Sciatic nerve (tissue), 2 donors: ENCODE results near the gene PRCC. TPM values are rescaled to one million over a fixed set of nuclear protein-coding genes. Genes with fewer than 3 reads are reported as not detected.

Source experiments
- ATAC-seq: fragments of 200-7000 bp; cut with Tn5 transposase; one replicate; pipeline ENCODE4 v1.9.1; 2020; ENCODE audit warnings: mild to moderate bottlenecking, moderate library complexity
- DNase-seq: peaks from one replicate; pipeline ENCODE4 v3.0.0-alpha.2; 2020; ENCODE audit warnings: low spot score
- intact Hi-C: fragments of 100-400 bp; cut with DNase I; formaldehyde crosslinking; loops from one replicate; pipeline ENCODE4 v1.14.2; 2022
- total RNA-seq: library from RNA; stranded (reverse); fragmentation: NEBNext Ultra II Directional; extraction: Animal tissue kit (Norgen Biotek cat#: 25700); gene quantifications from one replicate; pipeline ENCODE4 v1.2.1, GENCODE V29; 2021
- donor health status: DM: no; HTN: no; CAD: no.
- donor health status: DM: no; HTN: no; CAD: no.

PRCC gene, protein sequence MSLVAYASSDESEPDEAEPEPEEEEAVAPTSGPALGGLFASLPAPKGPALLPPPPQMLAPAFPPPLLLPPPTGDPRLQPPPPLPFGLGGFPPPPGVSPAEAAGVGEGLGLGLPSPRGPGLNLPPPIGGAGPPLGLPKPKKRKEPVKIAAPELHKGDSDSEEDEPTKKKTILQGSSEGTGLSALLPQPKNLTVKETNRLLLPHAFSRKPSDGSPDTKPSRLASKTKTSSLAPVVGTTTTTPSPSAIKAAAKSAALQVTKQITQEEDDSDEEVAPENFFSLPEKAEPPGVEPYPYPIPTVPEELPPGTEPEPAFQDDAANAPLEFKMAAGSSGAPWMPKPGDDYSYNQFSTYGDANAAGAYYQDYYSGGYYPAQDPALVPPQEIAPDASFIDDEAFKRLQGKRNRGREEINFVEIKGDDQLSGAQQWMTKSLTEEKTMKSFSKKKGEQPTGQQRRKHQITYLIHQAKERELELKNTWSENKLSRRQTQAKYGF
- total RNA-seq = 52.8 TPM

DNA sequence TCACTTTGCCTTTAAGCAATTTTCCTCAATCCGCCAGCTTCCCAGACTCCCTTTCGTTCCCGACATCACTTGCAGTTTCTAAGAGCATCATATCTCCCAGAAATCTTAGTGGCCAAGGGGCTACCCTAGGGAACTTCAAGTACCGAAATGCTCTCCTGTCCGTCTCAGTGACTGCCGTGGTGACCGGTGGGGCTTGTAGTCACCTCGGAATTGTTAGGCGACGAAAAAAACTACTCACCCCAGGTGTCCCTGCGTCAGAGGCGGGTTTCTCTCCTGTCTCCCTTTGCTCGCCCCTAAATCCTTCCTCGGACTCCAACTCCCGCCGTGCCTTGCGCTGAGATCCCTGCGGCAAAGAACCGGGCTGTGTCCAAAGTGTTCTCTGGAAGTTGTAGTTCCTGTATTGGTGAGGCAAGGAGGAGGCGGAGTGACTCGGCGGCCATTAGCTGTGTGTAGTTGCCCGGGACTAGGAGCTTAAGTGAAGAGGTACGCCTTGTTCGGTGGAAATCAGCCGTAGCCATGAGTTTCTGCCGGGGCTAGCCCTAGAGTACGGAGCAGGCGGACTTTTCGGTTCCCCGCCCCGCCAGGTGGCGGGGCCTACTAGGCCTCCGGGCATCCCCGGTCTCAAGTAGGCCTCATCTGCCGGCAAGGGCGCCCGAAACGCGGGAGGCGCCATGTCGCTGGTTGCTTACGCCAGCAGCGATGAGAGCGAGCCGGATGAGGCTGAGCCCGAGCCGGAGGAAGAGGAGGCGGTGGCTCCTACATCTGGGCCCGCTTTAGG, at the start of gene PRCC:
Gene PRCC, plus strand, starts transcription at position 435 of the 778 bp plus-strand sequence. Its CDS starts 237 bp downstream, at position 672.
- intact Hi-C loops = no loop called here
- peak; percentile 97 for DNase-seq
- peak; percentile 98 for ATAC-seq

DNA sequence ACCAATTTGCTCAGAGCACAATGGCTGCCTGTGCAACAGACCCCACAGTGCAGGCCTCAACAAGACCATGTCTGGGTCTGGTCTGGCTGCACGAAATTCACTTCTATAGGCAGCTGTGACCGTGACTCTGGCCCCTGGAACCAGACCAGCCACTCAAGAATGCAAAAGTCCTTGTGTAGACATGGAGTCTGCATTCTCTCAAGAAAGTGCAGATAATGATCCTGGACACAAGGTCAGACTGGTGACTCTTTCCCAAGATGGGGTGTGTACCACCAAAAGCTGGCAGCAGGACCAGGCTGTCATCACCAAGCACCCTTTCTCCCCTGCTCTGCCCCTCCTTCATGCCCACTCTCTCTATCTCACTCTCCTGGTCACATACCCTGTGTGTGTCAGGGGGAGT, 46.2 kb upstream of the PRCC start:
- intact Hi-C loops = no loop called here
- DNase-seq (no peak), ATAC-seq (no peak)

DNA sequence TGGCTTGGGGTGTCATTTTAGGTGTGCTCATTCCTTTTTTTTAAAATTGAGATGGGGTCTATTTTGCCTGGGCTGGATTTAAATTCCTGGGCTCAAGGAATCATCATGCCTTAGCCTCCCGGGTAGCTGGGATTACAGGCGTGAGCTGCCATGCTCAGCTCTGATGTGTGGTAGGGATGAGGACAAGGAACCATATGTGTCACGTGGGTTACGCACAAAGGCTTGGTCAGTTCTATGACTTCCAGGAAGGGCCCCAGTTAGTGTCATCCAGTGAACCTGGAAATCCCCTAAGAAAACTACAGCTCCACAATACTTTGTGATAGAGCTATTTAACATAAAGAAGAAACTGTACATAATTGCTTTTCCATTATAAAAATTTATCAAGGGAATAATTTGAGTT, 45.8 kb upstream of the PRCC start:
- DNase-seq (no peak), ATAC-seq (no peak)
- intact Hi-C loops = no loop called here

DNA sequence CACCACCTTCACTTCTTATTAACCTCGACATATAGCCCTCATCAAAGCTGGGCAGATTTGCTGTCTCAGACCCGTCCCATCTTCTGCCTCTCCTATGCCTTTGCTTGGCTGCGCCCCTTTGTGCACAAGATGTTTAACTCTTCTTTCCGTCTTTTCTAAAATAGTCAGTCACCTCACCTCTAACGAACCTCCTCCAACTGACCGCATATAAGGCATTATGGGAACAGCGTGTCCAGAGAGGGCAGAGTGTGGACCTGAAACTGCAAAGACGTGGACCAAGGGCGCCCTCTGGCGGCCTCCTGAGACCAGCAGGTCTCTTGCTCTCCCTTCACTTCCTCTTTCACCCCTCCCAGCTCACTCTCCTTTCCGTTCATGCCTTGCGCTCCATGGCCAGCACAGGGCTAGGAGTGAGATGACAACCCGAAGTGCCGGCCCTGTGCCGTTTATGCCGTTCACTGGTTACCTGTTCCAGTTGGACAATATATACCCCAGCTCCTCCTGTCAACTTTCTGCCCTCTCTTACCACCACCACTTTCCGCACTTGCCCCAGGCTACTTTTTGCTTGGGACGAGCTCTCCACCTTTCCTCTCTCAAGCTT, 41.6 kb upstream of the PRCC start:
- intact Hi-C loops = loop anchor here (1.0 kb wide), 1 partner anchor 36 kb away; no protein-coding TSS in a partner anchor
- DNase-seq (peak; percentile 93), ATAC-seq (peak; percentile 79)

DNA sequence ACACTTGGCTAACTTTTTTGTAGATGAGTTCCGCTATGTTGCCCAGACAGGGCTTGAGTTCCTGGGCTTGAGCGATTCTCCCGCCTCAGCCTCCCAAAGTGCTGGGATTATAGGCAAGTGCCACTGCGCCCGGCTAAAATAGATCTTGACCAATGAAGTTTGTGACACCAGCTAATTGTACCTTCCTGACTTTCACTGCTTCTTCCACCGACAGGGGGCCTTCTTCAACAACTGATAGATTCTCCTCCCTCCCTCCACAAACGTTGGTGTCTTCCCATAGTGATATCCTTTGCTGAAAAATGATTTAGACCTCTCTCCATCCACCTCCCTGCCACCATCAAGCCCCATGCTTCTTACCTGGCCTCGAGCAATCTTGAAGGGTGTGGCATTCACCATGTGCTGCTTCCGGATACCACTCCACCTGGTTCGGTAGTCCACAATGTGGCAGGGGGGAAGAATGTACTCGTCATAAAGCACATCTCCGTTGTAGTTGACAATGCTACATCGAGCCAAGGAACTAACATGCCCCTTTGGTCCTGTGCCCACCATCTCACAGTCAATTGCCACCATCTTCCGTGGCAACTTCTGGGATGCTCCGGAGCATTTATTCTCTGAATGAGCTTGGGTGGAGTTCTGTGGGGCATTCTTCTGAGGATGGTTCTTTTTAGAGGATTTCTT, 40.6 kb upstream of the PRCC start:
- no peak for ATAC-seq
- intact Hi-C loops = no loop called here
- no peak for DNase-seq

DNA sequence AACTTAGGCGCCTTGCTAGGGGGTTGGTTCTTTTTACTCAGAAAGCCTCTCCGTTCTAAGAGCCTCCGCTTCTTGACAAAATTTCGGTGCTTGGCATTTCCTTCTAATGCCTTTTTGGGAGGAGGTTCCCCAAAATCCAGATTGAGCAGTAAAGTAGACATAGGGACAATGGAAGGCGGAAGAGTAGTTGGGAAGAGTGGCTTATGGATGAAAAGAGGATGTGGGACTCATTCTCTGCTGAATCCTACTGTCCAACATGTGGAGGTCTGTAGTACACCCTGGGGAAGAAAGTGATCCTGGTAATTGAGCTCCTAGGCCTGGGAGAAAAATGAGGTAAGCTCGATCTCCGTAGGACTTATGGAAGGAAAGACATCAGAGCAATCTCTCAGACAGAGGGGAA, 39.8 kb upstream of the PRCC start:
- DNase-seq (no peak), ATAC-seq (no peak)
- intact Hi-C loops = no loop called here

DNA sequence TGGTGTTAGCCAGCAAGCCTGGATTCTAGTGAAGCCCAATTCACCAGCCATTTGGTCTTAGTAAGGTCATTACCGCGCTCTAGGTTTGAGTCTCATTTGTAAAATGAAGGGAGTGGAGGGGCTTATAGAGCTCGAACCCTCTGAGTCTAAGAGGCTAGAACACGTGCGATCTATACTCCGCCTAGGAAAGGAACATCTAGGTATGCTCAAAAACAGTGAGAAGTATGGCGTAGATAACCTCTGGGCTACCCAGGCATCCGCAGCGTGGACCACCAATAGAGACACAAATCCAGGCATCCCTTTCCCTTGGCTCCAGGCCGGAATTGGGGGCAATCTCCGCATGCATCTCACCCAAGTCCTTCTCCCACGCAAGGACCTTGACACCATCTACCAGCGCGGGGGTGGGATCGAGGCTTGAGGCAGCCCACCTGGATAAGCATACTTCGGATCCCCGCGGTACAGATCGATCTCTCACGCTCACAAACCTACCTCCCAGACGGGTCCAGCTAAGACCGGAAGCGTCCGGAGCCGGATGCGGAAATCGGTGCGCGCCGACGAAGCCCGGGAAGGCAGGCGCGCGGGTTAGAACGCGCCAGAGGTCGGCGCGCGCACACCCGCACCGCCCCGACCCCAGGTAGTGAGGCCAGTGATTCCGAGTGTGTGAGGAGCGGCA, 39.3 kb upstream of the PRCC start, which contains the start of gene METTL25B:
Gene METTL25B, plus strand, starts transcription at position 544 of the 673 bp plus-strand sequence. CDS start 636 bp downstream, outside the sequence.
- DNase-seq = peak; percentile 88
- ATAC-seq = peak; percentile 82
- intact Hi-C loops = no loop called here

DNA sequence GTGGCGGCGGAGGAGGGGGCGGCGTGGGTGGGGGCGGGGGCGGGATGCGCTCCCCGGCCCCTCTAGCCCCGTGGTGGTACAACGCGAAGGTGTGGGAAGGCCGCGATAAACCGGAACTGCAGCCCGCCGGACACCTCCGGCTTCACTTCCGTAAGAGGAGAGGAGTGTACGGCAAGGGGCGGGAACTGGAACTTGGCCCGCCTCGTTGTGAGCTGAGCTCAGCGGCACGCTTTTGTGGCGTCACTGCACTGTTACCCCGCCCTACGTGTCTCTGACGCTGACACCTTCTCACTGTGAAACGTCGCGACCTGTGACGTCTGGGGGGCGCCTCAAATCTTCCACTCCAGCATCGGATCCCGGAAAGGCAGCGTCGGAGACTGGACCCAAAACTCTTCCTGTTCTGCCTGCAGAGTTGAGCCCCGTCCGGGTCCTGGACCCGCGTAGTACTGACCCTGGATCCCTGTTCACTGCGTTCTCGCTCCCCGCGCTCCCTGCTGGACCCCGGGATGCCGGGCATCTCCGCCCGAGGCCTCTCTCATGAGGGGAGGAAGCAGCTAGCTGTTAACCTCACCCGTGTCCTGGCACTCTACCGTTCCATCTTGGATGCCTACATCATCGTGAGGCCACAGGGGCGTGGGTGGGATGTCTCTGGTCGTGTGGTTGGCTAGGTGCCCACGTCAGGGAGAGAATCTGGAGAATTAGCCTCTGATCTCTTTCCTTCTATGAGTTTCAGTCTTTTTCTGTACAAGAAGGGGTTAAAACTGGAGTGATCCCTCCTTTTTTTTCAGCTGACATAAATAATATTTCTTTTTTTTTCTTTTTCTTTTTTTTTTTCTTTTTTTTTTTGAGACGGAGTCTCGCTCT, 38.5 kb upstream of the PRCC start, which contains the start of gene ISG20L2:
Gene ISG20L2, minus strand, starts transcription at position 168 of the 864 bp plus-strand sequence. CDS start 1,114 bp downstream, outside the sequence.
- intact Hi-C loops = no loop called here
- DNase-seq = peak; percentile 98
- peak; percentile 97 for ATAC-seq

DNA sequence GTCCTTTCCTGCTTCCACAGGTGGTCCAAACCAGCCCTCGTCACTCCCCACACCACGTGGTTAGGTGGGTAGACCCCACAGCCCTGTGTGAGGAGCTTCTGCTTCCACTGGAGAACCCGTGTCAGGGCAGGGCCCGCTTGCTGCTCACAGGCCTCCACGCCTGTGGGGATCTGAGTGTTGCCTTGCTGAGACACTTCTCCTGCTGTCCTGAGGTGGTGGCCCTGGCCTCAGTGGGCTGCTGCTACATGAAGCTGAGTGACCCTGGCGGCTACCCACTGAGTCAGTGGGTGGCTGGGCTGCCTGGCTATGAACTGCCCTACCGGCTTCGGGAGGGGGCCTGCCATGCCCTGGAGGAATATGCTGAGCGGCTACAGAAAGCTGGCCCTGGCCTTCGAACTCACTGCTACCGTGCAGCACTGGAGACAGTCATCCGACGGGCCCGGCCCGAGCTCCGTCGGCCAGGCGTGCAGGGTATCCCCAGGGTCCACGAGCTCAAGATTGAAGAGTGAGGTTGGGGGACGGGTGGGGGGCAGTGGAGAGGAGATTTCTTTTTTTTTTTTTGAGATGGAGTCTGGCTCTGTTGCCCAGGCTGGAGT, 33.2 kb upstream of the PRCC start:
- ATAC-seq (no peak), DNase-seq (no peak)
- intact Hi-C loops = no loop called here

DNA sequence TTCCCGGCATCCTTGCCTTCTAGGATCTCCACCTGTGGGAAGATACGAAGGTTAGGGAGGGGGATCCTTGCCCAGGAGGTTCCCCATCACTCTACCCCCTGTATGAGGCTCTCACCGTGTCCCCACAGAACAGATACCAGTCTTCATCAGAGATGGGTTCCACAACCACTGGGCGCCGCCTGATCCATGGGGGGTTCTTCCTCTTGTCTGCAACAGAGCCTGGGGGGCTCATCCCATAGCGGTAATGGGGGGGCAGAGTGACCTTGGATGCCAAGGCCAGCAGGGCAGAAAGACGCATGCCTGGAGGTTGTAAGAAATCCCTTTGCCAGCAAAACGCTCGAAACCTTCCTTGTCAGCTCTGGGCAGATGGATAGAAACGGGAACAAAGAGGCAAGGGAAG, 28.9 kb upstream of the PRCC start:
- ATAC-seq = no peak
- intact Hi-C loops = loop anchor here (5.0 kb wide), 1 partner anchor 309 kb away; the partner anchor contains the start of gene ARHGEF11

DNA sequence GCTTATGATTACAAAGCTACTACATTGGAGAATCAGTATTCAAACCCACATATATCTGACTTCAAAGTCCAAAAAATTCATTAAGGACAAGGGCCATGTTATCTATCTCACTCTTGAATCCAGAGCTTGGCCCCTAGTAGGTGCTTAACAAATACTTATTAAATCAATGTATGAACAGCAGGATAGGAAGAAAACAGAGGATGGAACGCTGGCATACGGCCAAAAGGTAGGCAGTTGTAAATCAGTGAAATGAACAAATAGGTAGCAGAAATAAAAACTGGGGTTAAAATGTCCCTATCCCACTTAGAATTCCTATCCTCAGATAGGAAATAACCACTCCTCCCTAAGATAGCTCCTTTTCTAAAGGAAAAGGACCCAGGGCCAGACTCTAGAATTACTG, 28.4 kb upstream of the PRCC start:
- intact Hi-C loops = loop anchor here (5.0 kb wide), 1 partner anchor 308 kb away; the partner anchor contains the start of gene ARHGEF11
- DNase-seq = no peak
- ATAC-seq = no peak

More for the DNA sequence above, 28.9 kb upstream of the PRCC start:
- no peak for DNase-seq

DNA sequence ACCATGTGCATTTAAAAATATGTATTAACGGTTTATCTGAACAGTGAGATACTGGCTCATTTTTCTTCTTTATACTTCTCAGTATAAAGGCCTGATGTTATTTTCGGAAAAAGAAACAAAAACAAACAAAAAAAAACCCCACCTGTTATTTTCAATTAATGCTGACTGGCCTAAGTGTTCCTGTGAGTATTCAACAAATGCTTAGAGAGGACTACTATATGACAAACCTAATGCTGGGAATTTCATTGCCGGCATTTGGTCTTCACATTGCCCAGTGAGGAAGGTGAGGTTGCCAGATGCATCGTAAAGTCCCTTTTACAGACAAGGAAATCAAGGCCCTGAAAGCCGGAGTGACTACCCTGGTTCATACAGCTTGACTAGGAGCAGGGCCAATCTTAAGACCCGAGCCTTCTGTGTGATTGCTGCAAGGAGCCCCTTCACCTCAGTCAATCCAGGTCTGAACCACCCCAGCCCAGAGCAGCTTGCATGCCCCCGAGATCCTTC, 27.0 kb upstream of the PRCC start:
- intact Hi-C loops = loop anchor here (5.0 kb wide), 1 partner anchor 1508 kb away; no protein-coding TSS in a partner anchor
- no peak for DNase-seq
- no peak for ATAC-seq

DNA sequence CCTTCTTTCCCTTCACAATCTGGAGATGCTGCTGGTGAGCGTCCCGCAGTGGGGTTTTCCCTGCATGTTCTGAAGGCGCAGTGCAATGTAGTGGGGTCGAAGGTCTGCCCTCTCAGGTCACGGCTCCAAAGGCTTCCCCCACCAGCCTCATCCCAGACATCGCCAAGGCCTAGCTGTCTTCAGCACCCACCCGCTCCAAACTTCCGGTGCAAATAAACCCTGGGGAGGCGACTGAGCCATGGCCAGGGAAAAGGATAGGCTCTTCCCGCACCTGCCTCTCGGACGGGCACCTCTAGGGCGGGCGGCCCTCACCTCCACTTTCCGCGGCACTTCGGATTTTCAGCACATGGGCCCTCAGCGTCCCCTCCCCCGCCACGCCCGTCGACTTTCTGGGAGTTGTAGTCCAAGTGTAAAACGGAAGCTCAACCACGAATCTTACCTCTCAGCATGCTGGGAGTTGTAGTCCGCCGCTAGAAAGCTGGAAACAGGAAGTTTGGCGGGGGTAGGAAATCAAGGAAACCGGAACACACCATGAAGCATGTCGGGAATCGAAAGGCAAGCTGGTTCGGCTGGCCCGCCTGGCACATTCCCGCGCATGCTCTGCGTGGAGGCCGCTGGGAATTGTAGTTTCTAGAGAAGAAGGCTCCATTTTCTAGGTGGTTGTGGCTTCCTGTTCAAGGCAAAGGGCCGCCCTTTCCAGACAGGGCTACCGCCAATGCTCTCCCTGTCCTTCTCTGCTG, 26.4 kb upstream of the PRCC start, which contains the start of gene MRPL24:
Gene MRPL24, minus strand, starts transcription at position 348 of the 740 bp plus-strand sequence. CDS start 2,384 bp downstream, outside the sequence.
- ATAC-seq (peak; percentile 96), DNase-seq (peak; percentile 97)

DNA sequence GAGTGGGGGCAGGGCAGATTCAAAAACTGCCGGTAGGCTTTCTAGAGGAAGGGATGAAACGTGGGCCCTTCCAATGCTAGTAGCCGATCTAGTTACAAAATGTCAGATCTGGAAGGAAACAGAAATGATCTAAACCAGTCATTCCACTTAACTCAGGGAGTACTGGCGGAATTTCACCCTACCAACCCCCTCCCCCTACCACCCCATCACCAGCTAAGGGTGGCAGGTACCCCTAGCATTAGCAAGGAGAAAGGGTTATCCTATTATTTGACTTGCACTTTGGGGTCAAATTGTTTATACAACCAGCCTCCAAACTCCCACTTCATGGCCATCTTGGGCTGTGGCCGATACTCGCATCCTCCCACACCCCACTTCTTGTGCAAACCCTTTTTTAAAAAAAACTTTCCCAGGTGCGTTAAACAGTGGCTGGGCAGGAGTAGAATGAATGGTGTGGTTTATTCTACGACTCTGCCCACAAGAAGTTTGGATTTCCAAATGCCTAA, 25.8 kb upstream of the PRCC start:
- intact Hi-C loops = loop anchor here (5.0 kb wide), 1 partner anchor 1509 kb away; no protein-coding TSS in a partner anchor
- ATAC-seq = peak; percentile 2

More for the DNA sequence above, 26.4 kb upstream of the PRCC start, which contains the start of gene MRPL24:
- intact Hi-C loops = loop anchor here (5.0 kb wide), 1 partner anchor 1509 kb away; no protein-coding TSS in a partner anchor

DNA sequence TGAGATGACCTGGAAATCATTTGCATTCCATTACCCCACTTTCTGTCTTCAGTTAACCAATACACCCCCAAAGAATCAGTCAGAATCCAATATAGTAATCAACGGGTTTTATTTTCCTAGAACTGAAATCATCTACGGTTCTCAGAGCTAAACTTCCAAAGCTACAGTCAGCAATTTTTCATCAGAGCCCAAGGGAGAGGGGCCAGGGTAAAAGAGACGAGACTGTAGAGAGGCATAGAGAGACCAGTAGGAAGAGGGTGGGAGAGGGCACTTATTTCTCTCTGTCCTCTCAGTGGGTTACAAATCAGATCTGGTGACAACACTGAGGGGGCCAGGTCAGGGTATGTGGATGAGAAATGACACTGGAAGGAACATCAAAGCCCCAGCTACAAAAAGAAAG, 25.3 kb upstream of the PRCC start:
- no peak for DNase-seq
- intact Hi-C loops = loop anchor here (5.0 kb wide), 1 partner anchor 1510 kb away; no protein-coding TSS in a partner anchor

More for the DNA sequence above, 25.8 kb upstream of the PRCC start:
- no peak for DNase-seq

More for the DNA sequence above, 25.3 kb upstream of the PRCC start:
- ATAC-seq = no peak
